Neural cell (in vitro differentiated cells): ENCODE measurements around the gene PABPN1L. TPM values are rescaled to one million over a fixed set of nuclear protein-coding genes. Genes with fewer than 3 reads are reported as not detected.

Experiments used
- H2AFZ ChIP-seq: fragments of 200-600, 300-800 bp; sonication (generic), shearing (Covaris generic); 2 replicates; pipeline ENCODE4 v1.6.0; 2014; ENCODE audit warnings: low read depth, mild to moderate bottlenecking, antibody characterized with exemption, low read length, moderate library complexity
- H3F3A ChIP-seq: fragments of 200-600 bp; shearing (Covaris generic); 2 replicates; pipeline ENCODE4 v1.6.1; 2016; ENCODE audit warnings: mild to moderate bottlenecking, moderate library complexity, mixed read lengths, antibody characterized with exemption, low read length; ENCODE audit not compliant: insufficient read depth, poor library complexity, severe bottlenecking
- H3K27ac ChIP-seq: fragments of 200-600, 300-800 bp; sonication (generic), shearing (Covaris generic); 2 replicates; pipeline ENCODE4 v1.5.1; 2014; ENCODE audit warnings: mild to moderate bottlenecking, low read length, moderate library complexity
- H3K27me3 ChIP-seq: fragments of 300-800, 200-600 bp; sonication (generic), shearing (Covaris generic); 2 replicates; pipeline ENCODE4 v1.6.0; 2014; ENCODE audit warnings: mild to moderate bottlenecking, low read depth, low read length, moderate library complexity; ENCODE audit not compliant: insufficient read depth
- H3K36me3 ChIP-seq: fragments of 300-800, 200-600 bp; sonication (generic), shearing (Covaris generic); 2 replicates; pipeline ENCODE4 v1.5.1; 2014; ENCODE audit warnings: mild to moderate bottlenecking, antibody characterized with exemption, low read length, moderate library complexity; ENCODE audit not compliant: insufficient read depth
- H3K4me2 ChIP-seq: fragments of 300-800, 200-600 bp; sonication (generic), shearing (Covaris generic); 2 replicates; pipeline ENCODE4 v1.6.0; 2014; ENCODE audit warnings: mild to moderate bottlenecking, low read length
- H3K4me3 ChIP-seq: fragments of 300-800, 200-600 bp; sonication (generic), shearing (Covaris generic); 2 replicates; pipeline ENCODE4 v1.5.1; 2014; ENCODE audit warnings: mild to moderate bottlenecking, low read length, moderate library complexity
- H3K79me2 ChIP-seq: fragments of 200-600 bp; shearing (Covaris generic); replicated peaks from 2 replicates; pipeline ENCODE4 v1.6.0; 2014; ENCODE audit warnings: mild to moderate bottlenecking, low read length, moderate library complexity; ENCODE audit not compliant: insufficient read depth
- H3K9ac ChIP-seq: fragments of 300-800, 200-600 bp; sonication (generic), shearing (Covaris generic); 2 replicates; pipeline ENCODE4 v1.6.1; 2016; ENCODE audit warnings: mild to moderate bottlenecking, low read length, mixed read lengths
- H3K9me2 ChIP-seq: fragments of 200-600 bp; shearing (Covaris generic); 2 replicates; pipeline ENCODE4 v1.6.1; 2016; ENCODE audit warnings: mild to moderate bottlenecking, low read length, mixed read lengths; ENCODE audit not compliant: insufficient read depth
- H3K9me3 ChIP-seq: fragments of 200-600, 300-800 bp; sonication (generic), shearing (Covaris generic); 2 replicates; pipeline ENCODE4 v1.6.1; 2016; ENCODE audit warnings: mild to moderate bottlenecking, mixed run types, low read length, moderate library complexity, mixed read lengths
- H4K20me1 ChIP-seq: fragments of 200-600 bp; shearing (Covaris generic); 2 replicates; pipeline ENCODE4 v1.6.1; 2016; ENCODE audit warnings: mild to moderate bottlenecking, mixed run types; ENCODE audit not compliant: insufficient read depth
- CTCF ChIP-seq: fragments of 450-650 bp; IDR thresholded peaks from 2 replicates; pipeline ENCODE4 v1.5.1; 2014; ENCODE audit warnings: antibody characterized with exemption, mild to moderate bottlenecking, moderate library complexity; ENCODE audit not compliant: poor library complexity, severe bottlenecking
- EP300 ChIP-seq: fragments of 450-650 bp; conservative IDR thresholded peaks from 2 replicates; pipeline ENCODE4 v1.6.1; 2014; ENCODE audit warnings: antibody characterized with exemption, mild to moderate bottlenecking, moderate library complexity; ENCODE audit not compliant: poor library complexity, severe bottlenecking
- EZH2 ChIP-seq: fragments of 200-600, 300-800 bp; shearing (Covaris generic), sonication (generic); IDR thresholded peaks from 2 replicates; pipeline ENCODE4 v1.6.1; 2014; ENCODE audit warnings: antibody characterized with exemption, low read length, borderline replicate concordance, mild to moderate bottlenecking; ENCODE audit not compliant: insufficient read depth, poor library complexity, severe bottlenecking
- MXI1 ChIP-seq: fragments of 450-650 bp; conservative IDR thresholded peaks from 2 replicates; pipeline ENCODE4 v1.6.1; 2014; ENCODE audit warnings: antibody characterized with exemption, mild to moderate bottlenecking; ENCODE audit not compliant: poor library complexity, severe bottlenecking
- POLR2AphosphoS5 ChIP-seq: IDR thresholded peaks from 2 replicates; pipeline ENCODE4 v1.6.1; 2012
- RAD21 ChIP-seq: fragments of 450-650 bp; conservative IDR thresholded peaks from 2 replicates; pipeline ENCODE4 v1.6.1; 2014; ENCODE audit warnings: antibody characterized with exemption, mild to moderate bottlenecking, moderate library complexity
- SMC3 ChIP-seq: fragments of 450-650 bp; conservative IDR thresholded peaks from 2 replicates; pipeline ENCODE4 v1.6.1; 2014; ENCODE audit warnings: antibody characterized with exemption, mild to moderate bottlenecking, moderate library complexity; ENCODE audit not compliant: poor library complexity
- TAF1 ChIP-seq: IDR thresholded peaks from 2 replicates; pipeline ENCODE4 v1.6.1; 2012; ENCODE audit warnings: low read depth
- polyA plus RNA-seq: library from polyadenylated mRNA; depleted of rRNA; stranded (reverse); fragments of >200 nt; gene quantifications from 2 replicates; pipeline ENCODE4 v1.2.3, GENCODE V29; 2014
- TF ChIP-seq, protein P1 (sequence below): IDR thresholded peaks from 2 replicates; pipeline ENCODE4 v1.6.1; 2012; ENCODE audit warnings: borderline replicate concordance

Gene PABPN1L
- polyA plus RNA-seq, 1 donor from 2014 or later, result 0.20 TPM

GRCh38 chr16:88879788-88880055, 13.3 kb upstream of the PABPN1L start:
- H3F3A ChIP-seq, result no peaks in the 10 kb centered on the region
- no peaks in the 10 kb centered on the region for H4K20me1 ChIP-seq
- H3K27ac ChIP-seq, result no peak overlapping the region
- no peaks in the 10 kb centered on the region for H3K79me2 ChIP-seq
- H3K27me3 ChIP-seq, result no peaks in the 10 kb centered on the region
- TF ChIP-seq EP300 (no peak), CTCF (no peak), POLR2AphosphoS5 (no peak), EZH2 (no peak), SMC3 (no peak), RAD21 (no peak), TAF1 (no peak), MXI1 (no peak)
- TF ChIP-seq, protein P1, sequence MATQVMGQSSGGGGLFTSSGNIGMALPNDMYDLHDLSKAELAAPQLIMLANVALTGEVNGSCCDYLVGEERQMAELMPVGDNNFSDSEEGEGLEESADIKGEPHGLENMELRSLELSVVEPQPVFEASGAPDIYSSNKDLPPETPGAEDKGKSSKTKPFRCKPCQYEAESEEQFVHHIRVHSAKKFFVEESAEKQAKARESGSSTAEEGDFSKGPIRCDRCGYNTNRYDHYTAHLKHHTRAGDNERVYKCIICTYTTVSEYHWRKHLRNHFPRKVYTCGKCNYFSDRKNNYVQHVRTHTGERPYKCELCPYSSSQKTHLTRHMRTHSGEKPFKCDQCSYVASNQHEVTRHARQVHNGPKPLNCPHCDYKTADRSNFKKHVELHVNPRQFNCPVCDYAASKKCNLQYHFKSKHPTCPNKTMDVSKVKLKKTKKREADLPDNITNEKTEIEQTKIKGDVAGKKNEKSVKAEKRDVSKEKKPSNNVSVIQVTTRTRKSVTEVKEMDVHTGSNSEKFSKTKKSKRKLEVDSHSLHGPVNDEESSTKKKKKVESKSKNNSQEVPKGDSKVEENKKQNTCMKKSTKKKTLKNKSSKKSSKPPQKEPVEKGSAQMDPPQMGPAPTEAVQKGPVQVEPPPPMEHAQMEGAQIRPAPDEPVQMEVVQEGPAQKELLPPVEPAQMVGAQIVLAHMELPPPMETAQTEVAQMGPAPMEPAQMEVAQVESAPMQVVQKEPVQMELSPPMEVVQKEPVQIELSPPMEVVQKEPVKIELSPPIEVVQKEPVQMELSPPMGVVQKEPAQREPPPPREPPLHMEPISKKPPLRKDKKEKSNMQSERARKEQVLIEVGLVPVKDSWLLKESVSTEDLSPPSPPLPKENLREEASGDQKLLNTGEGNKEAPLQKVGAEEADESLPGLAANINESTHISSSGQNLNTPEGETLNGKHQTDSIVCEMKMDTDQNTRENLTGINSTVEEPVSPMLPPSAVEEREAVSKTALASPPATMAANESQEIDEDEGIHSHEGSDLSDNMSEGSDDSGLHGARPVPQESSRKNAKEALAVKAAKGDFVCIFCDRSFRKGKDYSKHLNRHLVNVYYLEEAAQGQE, result no peak
- H3K4me3 ChIP-seq, result no peak overlapping the region
- no peaks in the 10 kb centered on the region for H3K9me3 ChIP-seq
- H3K36me3 ChIP-seq, result no peaks in the 10 kb centered on the region
- no peak overlapping the region for H3K4me2 ChIP-seq
- H3K9me2 ChIP-seq, result no peaks in the 10 kb centered on the region
- H3K9ac ChIP-seq, result no peak overlapping the region
- H2AFZ ChIP-seq, result no peak overlapping the region

DNA sequence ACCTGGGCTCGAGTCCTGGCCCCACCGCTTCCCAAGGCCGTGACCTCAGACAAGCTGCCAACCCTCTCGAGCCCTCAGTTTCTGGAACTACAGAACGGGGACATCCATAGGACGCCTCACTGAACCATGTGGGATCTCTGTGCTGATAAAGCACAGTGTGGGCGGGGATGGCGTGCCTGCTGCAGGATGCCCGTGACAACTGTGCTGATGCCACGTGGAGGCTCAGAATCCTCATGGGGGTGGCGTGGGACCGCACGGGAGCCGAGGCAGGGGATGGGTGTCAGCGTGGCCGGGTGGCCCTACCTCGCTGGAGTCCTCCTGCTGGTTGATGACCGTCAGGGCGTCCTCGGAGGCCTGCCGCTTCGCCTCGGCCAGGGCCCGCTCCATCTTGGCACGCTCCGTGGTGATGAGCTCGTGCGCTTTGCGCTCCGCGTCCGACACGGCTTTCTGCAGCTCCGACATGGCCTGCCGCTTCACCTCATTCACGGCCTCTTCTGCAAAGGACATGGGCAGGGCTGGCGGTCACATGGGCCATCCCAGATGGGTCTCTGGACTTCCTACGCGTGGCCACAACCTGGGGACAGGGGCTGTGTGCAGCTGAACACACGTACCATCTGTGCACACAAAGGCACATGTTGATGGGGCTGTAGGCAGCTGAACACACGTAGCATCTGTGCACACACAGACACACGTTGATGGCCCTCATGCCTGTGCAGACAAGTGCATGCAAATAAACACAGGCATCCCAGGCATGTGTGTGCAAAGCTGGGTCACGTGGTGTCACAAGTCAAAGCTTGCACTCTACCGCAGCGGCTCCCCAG, 12.7 kb upstream of the PABPN1L start:
- no peak overlapping the region for H3K4me2 ChIP-seq
- TF ChIP-seq, protein P1, result no peak
- no peak for TF ChIP-seq SMC3
- TF ChIP-seq MXI1, result no peak
- no peak for TF ChIP-seq TAF1
- no peak for TF ChIP-seq CTCF
- TF ChIP-seq RAD21, result no peak
- no peak for TF ChIP-seq EP300
- TF ChIP-seq POLR2AphosphoS5, result no peak
- no peak for TF ChIP-seq EZH2
- H3K27ac ChIP-seq, result no peak overlapping the region

More for the DNA sequence above, 12.7 kb upstream of the PABPN1L start:
- Histone ChIP-seq H4K20me1 (no peaks in the 10 kb centered on the region), H3K4me3 (no peak overlapping the region), H3K27me3 (no peaks in the 10 kb centered on the region), H3K9me3 (no peaks in the 10 kb centered on the region), H3F3A (no peaks in the 10 kb centered on the region), H3K9ac (no peak overlapping the region), H2AFZ (no peak overlapping the region), H3K9me2 (no peaks in the 10 kb centered on the region), H3K36me3 (no peaks in the 10 kb centered on the region), H3K79me2 (no peaks in the 10 kb centered on the region)
